UCSD-AML1 (cell line): ENCODE results near the gene GLRB.
A peak's percentile ranks its signal among the peaks of the same experiment; 100 is the strongest.
"Not testable (repeated sequence)": the region's sequence is repeated elsewhere in the genome, so short reads cannot be mapped to it uniquely, and the experiment has no call there.

Experiments
- DNase-seq: peaks from one replicate; lab custom pipeline; 2025; ENCODE audit not compliant: unreplicated experiment; lab: John Stamatoyannopoulos, UW

GLRB gene

GRCh38 chr4:157127571-157127970, 51.6 kb downstream of the GLRB start:
- no peak for DNase-seq

GRCh38 chr4:157128395-157128794, 52.4 kb downstream of the GLRB start:
- DNase-seq, result no peak

- DNase-seq, result no peak
Measured at GRCh38 chr4:157141976-157142375, 66.0 kb downstream of the GLRB start.

GRCh38 chr4:157143369-157143768, 67.4 kb downstream of the GLRB start:
- DNase-seq, result no peak

GRCh38 chr4:157151711-157152110, 75.8 kb downstream of the GLRB start:
- no peak for DNase-seq

- no peak for DNase-seq
Measured at GRCh38 chr4:157165935-157166610, 90.1 kb downstream of the GLRB start.

- no peak for DNase-seq
Measured at GRCh38 chr4:157170321-157170720, 94.4 kb downstream of the GLRB start.

GRCh38 chr4:157172011-157172410, 96.1 kb downstream of the GLRB start:
- DNase-seq, result no peak

- not testable (repeated sequence) for DNase-seq
Measured at GRCh38 chr4:157180268-157180667, 104.3 kb downstream of the GLRB start.

GRCh38 chr4:157184300-157184699, 108.3 kb downstream of the GLRB start:
- DNase-seq, result no peak

- DNase-seq, result no peak
Measured at GRCh38 chr4:157185363-157185762, 109.4 kb downstream of the GLRB start.

GRCh38 chr4:157195374-157195773, 119.4 kb downstream of the GLRB start:
- DNase-seq, result no peak

GRCh38 chr4:157196046-157196445, 120.1 kb downstream of the GLRB start:
- DNase-seq, result no peak

- peak; percentile 30 for DNase-seq
Measured at GRCh38 chr4:157204634-157205244, 128.8 kb downstream of the GLRB start.

- no peak for DNase-seq
Measured at GRCh38 chr4:157217708-157218107, 141.8 kb downstream of the GLRB start.

GRCh38 chr4:157219711-157220370, 143.9 kb downstream of the GLRB start:
- peak; percentile 8 for DNase-seq

- no peak for DNase-seq
Measured at GRCh38 chr4:157220371-157220881, 144.5 kb downstream of the GLRB start, which contains the start of gene GRIA2. TSS of gene GRIA2 (plus strand) at chr4:157220728. CDS start at chr4:157221043, 315 bp downstream.

GRCh38 chr4:157221426-157221894, 145.5 kb downstream of the GLRB start:
- no peak for DNase-seq
